SIG-M5 (cell line): ENCODE results near the gene TMEM39B.
A peak's percentile ranks its signal among the peaks of the same experiment; 100 is the strongest.
"Not testable (repeated sequence)": the region's sequence is repeated elsewhere in the genome, so short reads cannot be mapped to it uniquely, and the experiment has no call there.

Source experiments
- DNase-seq: peaks from one replicate; lab custom pipeline; 2025; lab: John Stamatoyannopoulos, UW

TMEM39B gene

DNA sequence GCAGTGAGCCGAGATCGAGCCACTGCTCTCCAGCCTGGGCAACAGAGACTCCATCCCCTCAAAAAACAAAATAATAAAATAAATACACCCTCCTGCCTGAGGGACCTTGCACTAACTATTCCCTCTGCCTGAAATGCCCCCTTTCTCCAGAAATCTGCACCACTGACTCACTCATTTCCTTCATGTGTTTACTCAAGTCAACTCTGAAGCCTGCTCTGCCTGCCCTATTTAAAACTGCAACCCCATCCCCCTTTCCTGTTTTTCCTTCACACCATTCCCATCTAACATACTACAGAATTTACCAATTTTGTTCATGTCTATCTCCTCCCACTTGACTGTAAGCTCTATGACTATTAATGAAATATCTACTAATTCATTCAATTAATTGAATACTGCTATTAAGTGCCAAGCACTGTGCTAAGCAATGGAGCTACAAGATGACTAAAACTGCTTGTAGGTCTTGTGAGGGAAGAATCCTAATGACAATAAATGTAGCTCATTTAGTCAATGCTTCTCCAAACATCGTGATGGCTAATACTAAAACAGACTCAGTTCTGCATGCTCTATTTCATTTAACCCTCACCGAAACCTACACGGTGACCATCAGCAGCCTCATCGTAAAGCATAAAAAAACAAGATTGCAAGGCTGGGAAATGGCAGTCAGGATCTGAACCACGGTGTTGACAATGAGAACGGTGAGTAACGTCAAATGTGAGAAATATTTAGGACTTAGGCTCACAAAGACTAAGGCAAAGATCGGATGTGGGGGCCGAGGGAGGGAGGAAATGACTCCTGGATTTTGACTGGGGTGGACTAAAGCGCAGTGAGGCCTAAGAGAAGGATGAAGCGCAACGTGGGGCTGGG, 749 bp upstream of the TMEM39B start:
- no peak for DNase-seq

- DNase-seq: no peak
Observed at GRCh38 chr1:32073299-32074229, 825 bp downstream of the TMEM39B start.

- DNase-seq: no peak
Observed at GRCh38 chr1:32074841-32075240, 2.1 kb downstream of the TMEM39B start.

- DNase-seq: no peak
Observed at GRCh38 chr1:32077451-32077850, 4.7 kb downstream of the TMEM39B start.

- DNase-seq: no peak
Observed at GRCh38 chr1:32082022-32082421, 9.3 kb downstream of the TMEM39B start.

- not testable (repeated sequence) for DNase-seq
Observed at GRCh38 chr1:32086381-32086780, 13.6 kb downstream of the TMEM39B start.

DNA sequence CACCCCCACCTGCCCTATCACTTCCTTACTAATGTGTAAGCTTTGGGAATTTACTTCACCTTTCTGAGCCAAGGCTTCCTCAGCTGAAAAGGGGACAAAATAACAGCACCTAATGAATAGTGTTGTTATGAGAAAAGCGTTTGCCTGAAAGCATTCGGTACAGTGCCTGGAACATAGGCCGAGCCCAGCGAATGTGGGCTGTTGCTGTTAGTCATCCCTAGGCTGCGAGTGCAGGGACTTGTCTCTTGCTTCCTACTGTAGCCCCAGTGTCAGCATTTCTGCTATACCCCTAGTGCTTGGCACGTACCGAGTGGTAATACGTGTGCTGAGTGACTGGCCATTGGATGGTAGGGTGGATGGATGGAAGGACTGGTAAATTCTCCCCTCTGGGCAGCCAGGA, 18.4 kb downstream of the TMEM39B start:
- DNase-seq: no peak

DNA sequence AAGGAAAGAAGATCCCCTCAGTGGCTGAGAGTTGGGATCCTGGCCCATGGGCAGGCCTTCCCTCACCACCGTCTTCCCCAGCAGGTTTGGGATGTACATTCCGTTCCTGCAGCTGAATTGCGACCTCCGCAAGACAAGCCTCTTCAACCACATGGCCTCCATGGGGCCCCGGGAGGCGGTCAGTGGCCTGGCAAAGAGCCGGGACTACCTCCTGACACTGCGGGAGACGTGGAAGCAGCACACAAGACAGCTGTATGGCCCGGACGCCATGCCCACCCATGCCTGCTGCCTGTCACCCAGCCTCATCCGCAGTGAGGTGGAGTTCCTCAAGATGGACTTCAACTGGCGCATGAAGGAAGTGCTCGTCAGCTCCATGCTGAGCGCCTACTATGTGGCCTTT, 18.9 kb downstream of the TMEM39B start:
- DNase-seq: no peak

DNA sequence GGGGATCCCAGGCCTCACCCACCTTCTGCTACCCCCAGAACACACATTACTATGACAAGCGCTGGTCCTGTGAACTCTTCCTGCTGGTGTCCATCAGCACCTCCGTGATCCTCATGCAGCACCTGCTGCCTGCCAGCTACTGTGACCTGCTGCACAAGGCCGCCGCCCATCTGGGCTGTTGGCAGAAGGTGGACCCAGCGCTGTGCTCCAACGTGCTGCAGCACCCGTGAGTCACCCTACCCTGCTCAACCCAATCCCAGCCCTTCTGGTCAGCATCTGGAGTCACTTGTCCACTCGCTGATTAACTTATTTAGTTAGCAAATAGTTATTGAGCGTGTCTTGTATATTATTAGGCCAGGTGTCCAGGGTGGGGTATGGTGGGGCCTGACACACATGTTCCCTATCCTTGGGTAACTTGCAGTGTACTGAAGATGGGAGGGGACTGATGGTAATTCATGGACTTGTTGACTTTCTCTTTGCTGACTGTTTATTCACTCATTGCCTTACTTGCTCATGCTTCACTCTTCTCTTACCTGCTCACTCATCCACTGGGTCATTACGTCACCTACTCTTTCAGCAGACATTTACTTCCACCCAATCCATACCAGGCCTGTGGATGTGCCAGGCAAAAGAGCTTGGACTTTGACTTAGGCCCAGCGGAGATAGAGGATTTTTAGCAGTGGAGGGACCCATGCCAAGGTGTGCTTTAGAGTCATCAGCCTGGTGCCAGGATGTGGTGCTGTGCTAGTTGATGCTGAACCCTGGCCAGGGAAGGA, 22.2 kb downstream of the TMEM39B start:
- no peak for DNase-seq

DNA sequence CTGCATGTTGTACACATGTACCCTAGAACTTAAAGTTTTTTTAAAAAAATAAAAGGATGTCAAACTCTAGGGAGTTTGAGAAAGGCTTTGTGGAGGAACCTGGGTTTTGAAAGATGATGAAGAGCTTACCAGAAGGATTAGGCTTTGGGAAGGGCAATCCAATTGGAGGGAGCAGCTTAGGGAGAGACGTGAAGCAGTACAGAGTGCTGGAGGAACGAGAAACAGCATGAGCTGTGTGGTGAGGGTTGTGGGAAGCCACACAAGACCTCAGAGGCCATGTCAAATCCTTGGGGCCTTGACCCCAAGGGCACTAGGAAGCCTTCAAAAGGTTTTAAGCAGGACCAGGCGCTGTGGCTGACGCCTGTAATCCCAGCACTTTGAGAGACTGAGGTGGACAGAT, 26.7 kb downstream of the TMEM39B start:
- no peak for DNase-seq

- DNase-seq: no peak
Observed at GRCh38 chr1:32100359-32100758, 27.6 kb downstream of the TMEM39B start.

- no peak for DNase-seq
Observed at GRCh38 chr1:32100807-32101708, 28.3 kb downstream of the TMEM39B start.

GRCh38 chr1:32104127-32104526, 31.4 kb downstream of the TMEM39B start:
- no peak for DNase-seq

DNA sequence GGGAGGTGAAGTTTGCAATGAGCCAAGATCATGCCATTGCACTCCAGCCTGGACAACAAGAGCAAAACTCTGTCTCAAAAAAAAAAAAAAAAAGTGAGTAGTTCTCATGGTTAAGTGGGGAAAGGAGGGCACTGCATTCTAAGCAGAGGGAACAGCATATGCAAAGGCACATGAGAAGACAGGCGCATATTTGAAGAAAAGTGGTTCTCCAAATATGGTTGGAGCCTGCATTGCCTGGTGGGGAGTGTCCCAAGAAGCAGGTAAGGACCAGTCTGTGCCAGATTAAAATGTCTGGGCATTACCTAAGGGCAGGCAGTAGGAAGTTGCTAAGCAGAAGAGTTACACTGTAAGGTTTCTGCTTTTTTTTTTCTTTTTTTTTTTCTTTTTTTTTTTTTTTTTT, 32.6 kb downstream of the TMEM39B start:
- DNase-seq: no peak

GRCh38 chr1:32106663-32107275, 34.0 kb downstream of the TMEM39B start:
- DNase-seq: no peak

- DNase-seq: peak; percentile 79
Observed at GRCh38 chr1:32107742-32108661, 35.3 kb downstream of the TMEM39B start, which contains the start of gene KPNA6. KPNA6 (plus strand) TSS chr1:32108056; CDS start chr1:32108131, 75 bp downstream.

DNA sequence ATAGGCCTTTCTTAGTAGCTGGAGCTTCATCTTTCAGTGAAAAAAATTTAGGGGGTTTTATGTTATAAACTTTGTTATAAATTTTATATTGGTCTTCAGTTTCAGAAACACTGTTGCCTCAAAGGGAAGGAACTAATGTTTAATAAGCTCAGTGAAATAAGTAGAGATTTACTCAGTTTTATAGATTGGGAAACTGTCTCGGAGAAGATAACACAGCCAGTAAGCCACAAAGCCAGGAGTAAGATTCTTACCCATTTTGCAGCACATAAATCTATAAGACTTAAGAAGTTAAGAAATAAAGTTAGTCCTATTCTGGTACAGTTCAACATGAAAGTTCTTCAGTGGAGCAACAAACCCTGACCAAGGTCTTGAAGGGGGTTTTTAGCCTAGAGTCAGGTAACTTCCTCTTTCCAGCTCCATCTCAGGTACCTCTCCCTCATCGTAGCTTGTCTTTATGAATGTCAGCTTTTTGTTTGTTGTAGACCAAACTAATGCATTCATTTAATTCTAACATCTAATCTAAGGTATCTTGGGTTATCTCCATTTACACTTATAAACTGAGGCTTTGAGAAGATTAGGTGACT, 38.4 kb downstream of the TMEM39B start:
- no peak for DNase-seq

DNA sequence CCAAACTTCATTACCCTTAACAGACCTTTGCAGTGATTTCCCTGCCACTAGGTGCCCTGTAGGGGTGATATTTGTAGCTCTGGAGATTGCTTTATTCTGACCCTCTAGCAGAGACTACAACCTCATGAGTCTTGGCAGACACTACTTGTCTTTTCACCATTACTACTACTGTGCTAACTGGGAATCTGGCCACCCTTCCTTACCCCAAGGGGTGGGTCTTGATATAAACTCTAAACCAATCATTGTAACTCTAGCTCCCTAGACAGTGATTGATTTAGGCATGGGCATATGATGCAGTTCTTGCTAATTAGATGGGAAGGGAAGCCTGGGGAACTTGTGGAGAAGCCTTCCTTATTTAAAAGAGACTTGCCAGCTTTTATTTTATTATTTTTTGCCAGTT, 39.0 kb downstream of the TMEM39B start:
- no peak for DNase-seq

DNA sequence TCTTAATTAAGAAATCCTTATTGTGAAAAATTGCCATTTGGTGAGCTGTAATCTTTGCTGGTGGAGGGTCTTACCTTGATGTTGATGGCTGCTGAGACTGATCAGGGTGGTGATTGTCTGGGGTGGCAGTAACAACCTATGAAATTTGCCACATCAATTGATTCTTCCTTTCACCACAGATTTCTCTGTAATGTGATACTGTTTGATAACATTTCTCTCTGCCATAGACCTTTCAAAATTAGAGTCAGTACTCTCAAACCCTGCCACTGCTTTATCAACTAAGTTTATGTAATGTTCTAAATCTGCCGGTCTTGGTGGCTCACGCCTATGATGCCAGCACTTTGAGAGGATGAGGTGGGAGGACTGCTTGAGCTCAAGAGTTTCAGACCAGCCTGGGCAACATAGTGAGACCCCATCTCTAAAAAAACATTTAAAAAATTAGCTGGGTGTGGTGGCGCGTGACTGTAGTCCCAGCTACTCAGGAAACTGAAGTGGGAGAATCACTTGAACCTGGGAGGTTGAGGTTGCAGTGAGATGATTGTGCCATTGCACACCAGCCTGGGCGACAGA, 40.2 kb downstream of the TMEM39B start:
- DNase-seq: no peak
